ENCODE data around the gene MAN1C1. TPM values are rescaled to one million over a fixed set of nuclear protein-coding genes. Genes with fewer than 3 reads are reported as not detected.
"Not testable (repeated sequence)": the region's sequence is repeated elsewhere in the genome, so short reads cannot be mapped to it uniquely, and the experiment has no call there.

The MAN1C1 gene
- polyA plus RNA-seq, 5 donors, result 12.3 to 19.2 (median 14.7) TPM

GRCh38 chr1:25654109-25654660, 37.6 kb downstream of the MAN1C1 start:
- no peak for DNase-seq

DNA sequence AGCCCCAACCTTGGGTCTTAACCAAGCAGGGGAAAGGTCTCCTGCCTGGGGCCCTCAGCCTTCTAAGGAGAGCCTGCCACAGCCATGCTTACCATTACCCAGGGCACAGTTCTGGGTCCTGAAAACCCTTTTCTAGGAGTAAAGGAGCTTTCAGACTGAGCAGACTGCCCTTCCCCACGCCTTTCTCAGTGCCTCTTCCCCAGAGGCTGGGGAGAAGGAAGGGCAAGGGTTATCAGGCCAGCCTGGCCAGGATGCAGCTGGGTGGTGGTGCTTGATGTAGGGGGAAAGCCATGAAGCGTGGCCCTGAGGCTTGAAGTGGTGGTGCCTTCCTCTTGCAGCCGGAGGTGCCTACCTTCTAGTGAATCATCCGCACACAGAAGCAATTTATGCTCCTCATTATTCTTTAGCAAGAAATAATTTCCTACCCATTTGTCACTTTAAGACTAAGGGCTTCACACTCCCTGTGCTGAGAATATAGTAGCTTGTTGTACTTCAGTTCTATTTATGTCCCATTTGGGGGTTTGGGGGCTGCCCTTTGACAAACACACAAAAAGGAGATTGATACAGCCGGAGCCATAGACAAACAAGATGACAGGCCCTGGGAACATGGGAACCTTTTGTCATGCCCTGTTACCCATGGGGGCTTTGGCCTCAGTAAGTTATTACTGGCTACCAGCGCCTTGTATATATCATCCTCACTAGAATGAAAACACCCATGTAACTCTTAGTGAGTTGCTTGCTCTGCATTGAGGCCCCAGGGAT, 40.7 kb downstream of the MAN1C1 start:
- DNase-seq, result no peak

- no peak for DNase-seq
These were observed 41.5 kb downstream of the MAN1C1 start for GRCh38 chr1:25657883-25658760.

GRCh38 chr1:25658791-25659431, 42.3 kb downstream of the MAN1C1 start:
- peak; percentile 81 to 85 for DNase-seq

DNA sequence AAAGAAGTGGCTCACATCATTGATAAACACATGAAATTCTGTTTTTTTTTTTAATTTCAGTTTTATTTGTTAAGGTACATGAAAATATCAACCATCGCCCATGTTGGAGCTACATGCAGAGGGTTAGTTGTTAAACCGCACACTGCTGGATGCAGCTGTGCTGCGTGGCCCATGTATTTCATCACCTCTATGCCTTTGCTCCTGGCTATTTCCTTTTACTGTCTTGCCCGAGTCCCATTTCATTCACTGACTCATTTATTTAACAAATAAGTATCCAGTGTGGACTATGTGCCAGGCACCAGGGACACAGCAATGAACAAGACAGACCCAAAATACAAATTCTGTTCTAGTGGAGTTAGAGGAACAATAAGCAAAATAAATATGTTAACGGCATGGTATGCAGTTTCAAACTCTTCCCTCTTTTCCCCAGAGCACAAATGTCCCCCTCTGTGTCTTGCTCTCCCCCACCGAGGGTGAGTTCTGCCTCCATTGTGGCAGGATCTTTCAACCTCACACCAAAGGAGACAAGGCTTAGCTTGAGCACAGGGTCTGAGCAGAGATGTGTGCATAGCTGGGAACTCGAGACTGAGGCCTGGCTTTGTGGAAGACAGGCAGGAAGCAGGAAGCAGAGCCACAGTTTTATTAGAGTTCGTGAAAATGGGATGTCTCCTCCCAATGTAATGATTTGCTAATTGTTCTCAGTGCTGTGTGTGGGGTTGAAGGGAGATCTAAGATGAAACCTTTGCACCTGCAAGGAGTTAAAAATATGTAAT, 44.6 kb downstream of the MAN1C1 start:
- DNase-seq, result no peak

DNA sequence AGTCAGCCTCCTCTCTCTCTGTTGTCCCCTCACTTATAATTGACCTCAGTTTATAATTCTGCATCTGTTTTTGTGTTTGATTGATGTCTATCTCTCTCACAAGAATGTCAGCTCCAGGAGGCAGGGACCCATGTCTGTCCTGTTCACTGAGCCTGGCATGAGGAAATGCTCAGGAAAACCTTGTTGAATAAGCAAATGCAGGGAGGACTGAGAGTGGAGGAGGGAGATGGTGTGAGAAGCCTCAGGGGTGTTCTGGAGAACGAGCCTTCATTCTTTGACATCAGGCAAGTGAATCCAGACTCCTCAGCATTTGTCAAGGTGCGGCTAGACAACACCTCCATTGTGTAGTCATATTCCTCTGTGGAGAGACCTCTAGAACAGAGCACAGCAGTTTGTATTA, 45.5 kb downstream of the MAN1C1 start:
- no peak for DNase-seq

DNA sequence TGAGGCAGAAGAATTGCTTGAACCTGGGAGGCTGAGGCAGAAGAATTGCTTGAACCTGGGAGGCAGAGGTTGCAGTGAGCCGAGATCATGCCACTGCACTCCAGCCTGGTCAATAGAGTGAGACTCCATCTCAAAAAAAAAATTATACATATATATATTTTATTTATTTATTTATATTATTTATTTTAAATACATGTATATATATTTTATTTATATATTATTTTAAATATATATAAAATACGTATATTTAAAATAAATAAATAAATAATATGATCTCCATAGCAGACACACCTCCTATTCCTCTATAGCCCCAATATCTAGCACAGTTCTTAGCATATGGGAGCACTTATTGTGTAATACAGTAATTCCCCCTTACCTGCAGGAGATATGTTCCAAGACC, 46.4 kb downstream of the MAN1C1 start:
- DNase-seq, result not testable (repeated sequence)

DNA sequence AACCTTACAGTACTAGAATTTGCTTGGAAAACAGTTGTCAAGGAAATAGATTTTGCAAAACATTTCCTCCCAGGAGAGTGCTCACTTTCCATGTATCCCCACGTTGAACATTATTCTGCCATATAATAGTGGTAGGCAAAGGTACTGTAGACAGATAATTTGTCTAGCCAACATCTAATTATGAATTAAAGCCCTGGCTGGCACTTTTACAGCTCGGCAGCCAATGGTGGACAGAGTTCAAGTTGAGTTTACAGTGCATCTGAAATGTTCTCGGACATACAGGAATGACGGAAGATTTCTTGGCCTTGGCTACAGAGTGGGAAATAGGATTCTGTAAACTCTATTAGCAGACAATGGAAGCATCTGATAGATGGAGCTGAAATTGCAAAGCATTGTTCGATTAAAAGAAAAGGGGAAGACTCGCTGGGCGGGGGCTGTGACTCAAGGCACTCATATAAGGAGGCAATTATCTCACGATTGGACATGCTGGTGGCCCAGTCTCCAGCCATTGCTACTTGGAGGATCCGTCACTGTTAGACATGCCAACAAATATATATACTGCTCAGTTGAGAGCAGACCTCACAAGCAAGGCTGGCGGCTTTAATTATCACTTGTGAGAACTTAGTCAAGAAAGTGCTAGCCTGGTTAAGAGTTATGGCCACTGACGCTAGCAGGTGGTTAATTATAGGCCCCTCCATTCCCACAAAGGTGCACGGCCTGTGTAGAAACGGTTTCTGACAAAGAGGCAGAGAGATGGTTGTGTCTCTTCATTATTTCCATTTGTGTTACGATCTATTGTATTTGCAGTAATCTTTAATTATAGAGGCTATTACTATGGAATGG, 48.0 kb downstream of the MAN1C1 start:
- DNase-seq, result no peak

GRCh38 chr1:25666460-25666859, 49.9 kb downstream of the MAN1C1 start:
- DNase-seq, result no peak

GRCh38 chr1:25668931-25669573, 52.5 kb downstream of the MAN1C1 start:
- DNase-seq, result no peak

GRCh38 chr1:25669781-25670567, 53.4 kb downstream of the MAN1C1 start:
- no peak for DNase-seq

GRCh38 chr1:25671929-25672328, 55.3 kb downstream of the MAN1C1 start:
- no peak for DNase-seq

GRCh38 chr1:25672763-25673409, 56.3 kb downstream of the MAN1C1 start:
- no peak for DNase-seq

DNA sequence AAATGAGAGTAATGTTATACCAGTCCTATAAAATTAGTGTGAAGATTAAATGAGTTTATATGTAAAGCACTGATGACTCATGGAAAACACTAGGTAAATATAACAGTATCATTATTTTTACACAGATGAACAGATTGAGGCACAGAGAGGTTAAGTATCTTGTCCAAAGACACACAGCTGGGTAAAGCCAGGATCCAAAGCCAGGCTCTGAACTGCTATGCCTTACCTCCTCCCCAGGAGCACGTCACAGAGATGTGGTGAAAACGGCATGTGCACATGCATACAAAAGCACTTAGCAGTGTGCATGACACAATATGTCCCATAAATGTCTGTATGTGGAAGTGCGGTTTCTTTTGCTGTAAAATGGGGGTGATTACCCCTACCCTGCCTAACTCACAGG, 56.9 kb downstream of the MAN1C1 start:
- no peak for DNase-seq

- no peak for DNase-seq
These were observed 57.6 kb downstream of the MAN1C1 start for GRCh38 chr1:25673962-25674806.

- no peak for DNase-seq
These were observed 58.2 kb downstream of the MAN1C1 start for GRCh38 chr1:25674807-25675084.

DNA sequence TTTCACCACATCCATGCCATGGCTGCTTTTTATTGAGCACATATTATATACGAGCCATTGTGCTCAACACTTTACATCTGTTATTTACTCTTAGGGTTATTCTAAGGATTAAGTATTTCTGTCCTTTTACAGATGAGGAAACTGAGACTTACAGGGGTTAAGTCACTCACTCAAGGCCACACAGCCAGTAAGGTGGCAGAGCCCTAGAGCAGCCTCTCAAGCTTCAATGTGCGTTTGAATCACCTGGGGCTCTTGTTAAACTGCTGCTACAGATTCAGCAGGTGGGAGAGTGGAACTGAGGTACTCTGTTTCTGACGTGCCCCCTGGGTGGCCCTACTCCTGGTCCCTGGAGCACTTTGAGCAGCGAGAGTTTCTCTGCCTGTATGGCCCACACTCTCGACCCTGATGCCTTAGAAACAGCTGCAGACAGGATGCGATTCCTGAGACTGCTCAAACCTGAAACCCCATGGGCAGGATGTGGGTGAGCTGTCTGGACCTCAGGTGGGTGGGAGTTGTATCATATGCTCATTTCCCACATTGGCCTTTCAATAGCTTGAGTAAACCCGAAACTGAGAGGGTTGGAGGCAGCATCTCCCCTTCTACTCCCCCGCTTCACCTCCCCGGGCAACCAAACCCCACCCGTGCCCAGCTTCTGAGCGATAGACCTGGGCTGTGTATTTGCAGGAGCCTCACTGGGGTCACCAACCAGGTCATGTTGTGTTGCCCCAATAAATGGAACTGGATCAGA, 59.3 kb downstream of the MAN1C1 start:
- no peak for DNase-seq
